Esophagus muscularis mucosa (tissue), 4 donors: ENCODE data around the gene ELP2.

ENCODE experiments used
- EP300 ChIP-seq: sonication (generic); formaldehyde crosslinking; IDR thresholded peaks from one replicate; pipeline ENCODE4 v1.6.1; 2017; ENCODE audit warnings: antibody characterized with exemption
- POLR2A ChIP-seq: fragments of 450-650 bp; IDR thresholded peaks from one replicate; pipeline ENCODE4 v1.6.1; 2017; ENCODE audit warnings: antibody characterized with exemption, moderate library complexity, mild to moderate bottlenecking, low read depth
- POLR2AphosphoS5 ChIP-seq, 2 donors: sonication (generic); formaldehyde crosslinking; IDR thresholded peaks; one replicate each; pipeline ENCODE4 v1.6.1; 2017; ENCODE audit warnings: antibody characterized with exemption in 2 of 2
- TF ChIP-seq, protein P1 (sequence below), 3 experiments: fragments of 200-600 bp in 2 of 3; fragments of 450-650 bp in 1 of 3; sonication (generic) in 2 of 3; IDR thresholded peaks; one replicate each; pipeline ENCODE4 v1.5.1; 2017 to 2019; ENCODE audit warnings: antibody characterized with exemption in 3 of 3, mild to moderate bottlenecking in 2 of 3, moderate library complexity in 1 of 3

DNA sequence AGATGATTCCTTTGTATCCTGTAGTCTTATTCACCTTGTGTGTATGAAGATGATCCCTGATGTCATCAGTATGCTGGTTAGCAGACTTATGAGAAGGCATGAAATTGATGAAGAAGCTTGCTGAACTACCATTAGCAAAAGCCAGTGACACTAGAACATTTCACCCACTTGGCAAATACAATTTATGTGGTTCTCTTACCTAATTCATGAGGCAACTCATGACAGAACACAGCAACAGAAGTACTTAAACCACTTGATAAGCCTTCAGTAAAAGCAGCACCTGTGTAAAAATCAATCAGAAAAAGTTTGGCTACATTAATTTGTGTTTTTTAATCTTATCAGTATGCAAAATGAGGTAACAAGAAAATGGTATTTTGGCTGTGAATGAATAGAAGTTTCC lies 17.4 kb upstream of the ELP2 start:
- TF ChIP-seq POLR2A (no peak), POLR2AphosphoS5 (IDR thresholded peaks at IDR 0.05) (no peak), EP300 (no peak)
- TF ChIP-seq, protein P1, sequence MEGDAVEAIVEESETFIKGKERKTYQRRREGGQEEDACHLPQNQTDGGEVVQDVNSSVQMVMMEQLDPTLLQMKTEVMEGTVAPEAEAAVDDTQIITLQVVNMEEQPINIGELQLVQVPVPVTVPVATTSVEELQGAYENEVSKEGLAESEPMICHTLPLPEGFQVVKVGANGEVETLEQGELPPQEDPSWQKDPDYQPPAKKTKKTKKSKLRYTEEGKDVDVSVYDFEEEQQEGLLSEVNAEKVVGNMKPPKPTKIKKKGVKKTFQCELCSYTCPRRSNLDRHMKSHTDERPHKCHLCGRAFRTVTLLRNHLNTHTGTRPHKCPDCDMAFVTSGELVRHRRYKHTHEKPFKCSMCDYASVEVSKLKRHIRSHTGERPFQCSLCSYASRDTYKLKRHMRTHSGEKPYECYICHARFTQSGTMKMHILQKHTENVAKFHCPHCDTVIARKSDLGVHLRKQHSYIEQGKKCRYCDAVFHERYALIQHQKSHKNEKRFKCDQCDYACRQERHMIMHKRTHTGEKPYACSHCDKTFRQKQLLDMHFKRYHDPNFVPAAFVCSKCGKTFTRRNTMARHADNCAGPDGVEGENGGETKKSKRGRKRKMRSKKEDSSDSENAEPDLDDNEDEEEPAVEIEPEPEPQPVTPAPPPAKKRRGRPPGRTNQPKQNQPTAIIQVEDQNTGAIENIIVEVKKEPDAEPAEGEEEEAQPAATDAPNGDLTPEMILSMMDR (IDR thresholded peaks at IDR 0.05) = no peak
